ACC112 (cell line): ENCODE data around the gene BCL2L15.

ENCODE experiments used
- H2AFZ ChIP-seq: fragments of 200-600 bp; sonication (generic); one replicate; pipeline ENCODE4 v1.6.0; 2017; ENCODE audit warnings: antibody characterized with exemption, low read length; ENCODE audit not compliant: unreplicated experiment
- H3K27ac ChIP-seq: fragments of 200-600 bp; sonication (generic); 2 replicates; pipeline ENCODE4 v1.5.1; 2014; ENCODE audit warnings: low read depth, mild to moderate bottlenecking, antibody characterized with exemption, low read length, moderate library complexity
- H3K27me3 ChIP-seq: fragments of 200-600 bp; sonication (generic); 2 replicates; pipeline ENCODE4 v1.6.1; 2014; ENCODE audit warnings: mild to moderate bottlenecking, antibody characterized with exemption, low read length, moderate library complexity, mixed read lengths; ENCODE audit not compliant: insufficient read depth
- H3K36me3 ChIP-seq: fragments of 200-600 bp; sonication (generic); 2 replicates; pipeline ENCODE4 v1.6.1; 2016; ENCODE audit warnings: mild to moderate bottlenecking, antibody characterized with exemption, low read length, moderate library complexity, mixed read lengths; ENCODE audit not compliant: insufficient read depth
- H3K4me1 ChIP-seq: fragments of 200-600 bp; sonication (generic); one replicate; pipeline ENCODE4 v1.6.1; 2016; ENCODE audit warnings: low read length, mixed read lengths; ENCODE audit not compliant: insufficient read depth, unreplicated experiment, control insufficient read depth
- H3K4me3 ChIP-seq: fragments of 200-600 bp; sonication (generic); 2 replicates; pipeline ENCODE4 v1.5.1; 2014; ENCODE audit warnings: mild to moderate bottlenecking, low read depth, low read length
- H3K79me2 ChIP-seq: fragments of 200-600 bp; sonication (generic); one replicate; pipeline ENCODE4 v1.6.0; 2016; ENCODE audit warnings: low read length; ENCODE audit not compliant: control insufficient read depth, unreplicated experiment, insufficient read depth

BCL2L15 gene

GRCh38 chr1:113890816-113891215 is 3.4 kb upstream of the BCL2L15 start:
- Histone ChIP-seq H3K36me3 (peaks cover 5% of the 10 kb centered on the region; the same call in 1 of the 2 replicates), H3K79me2 (no peaks in the 10 kb centered on the region), H3K27me3 (no peaks in the 10 kb centered on the region), H2AFZ (no peak overlapping the region), H3K27ac (no peak overlapping the region), H3K4me3 (no peak overlapping the region), H3K4me1 (peaks cover 4% of the 10 kb centered on the region)

- Histone ChIP-seq H3K79me2 (no peaks in the 10 kb centered on the region), H3K36me3 (no peaks in the 10 kb centered on the region), H2AFZ (no peak overlapping the region), H3K27ac (no peak overlapping the region), H3K4me3 (no peak overlapping the region), H3K27me3 (no peaks in the 10 kb centered on the region), H3K4me1 (peaks cover 4% of the 10 kb centered on the region)
These were observed 672 bp downstream of the BCL2L15 start for GRCh38 chr1:113886417-113887401.

- no peaks in the 10 kb centered on the region for H3K27me3 ChIP-seq
- H2AFZ ChIP-seq: no peak overlapping the region
- no peak overlapping the region for H3K27ac ChIP-seq
- H3K79me2 ChIP-seq: no peaks in the 10 kb centered on the region
- no peaks in the 10 kb centered on the region for H3K4me1 ChIP-seq
- H3K4me3 ChIP-seq: no peak overlapping the region
- H3K36me3 ChIP-seq: no peaks in the 10 kb centered on the region
These were observed 5.7 kb downstream of the BCL2L15 start for GRCh38 chr1:113881661-113882060.

GRCh38 chr1:113879739-113880038 is 7.7 kb downstream of the BCL2L15 start:
- H2AFZ ChIP-seq: no peak overlapping the region

GRCh38 chr1:113876176-113876575 is 11.2 kb downstream of the BCL2L15 start:
- no peak overlapping the region for H3K4me3 ChIP-seq
- no peak overlapping the region for H2AFZ ChIP-seq
- H3K4me1 ChIP-seq: peaks cover 3% of the 10 kb centered on the region
- H3K79me2 ChIP-seq: no peaks in the 10 kb centered on the region
- no peaks in the 10 kb centered on the region for H3K27me3 ChIP-seq
- no peak overlapping the region for H3K27ac ChIP-seq
- H3K36me3 ChIP-seq: no peaks in the 10 kb centered on the region

More at GRCh38 chr1:113879739-113880038, 7.7 kb downstream of the BCL2L15 start:
- no peaks in the 10 kb centered on the region for H3K79me2 ChIP-seq
- no peaks in the 10 kb centered on the region for H3K4me1 ChIP-seq
- no peak overlapping the region for H3K4me3 ChIP-seq
- no peaks in the 10 kb centered on the region for H3K36me3 ChIP-seq
- H3K27me3 ChIP-seq: no peaks in the 10 kb centered on the region
- H3K27ac ChIP-seq: no peak overlapping the region

- no peaks in the 10 kb centered on the region for H3K27me3 ChIP-seq
- no peak overlapping the region for H3K4me3 ChIP-seq
- peaks cover 3% of the 10 kb centered on the region for H3K4me1 ChIP-seq
- H3K27ac ChIP-seq: no peak overlapping the region
- no peak overlapping the region for H2AFZ ChIP-seq
- no peaks in the 10 kb centered on the region for H3K79me2 ChIP-seq
- H3K36me3 ChIP-seq: no peaks in the 10 kb centered on the region
These were observed 11.7 kb downstream of the BCL2L15 start for GRCh38 chr1:113875714-113876113.

- H2AFZ ChIP-seq: no peak overlapping the region
- H3K27me3 ChIP-seq: no peaks in the 10 kb centered on the region
- H3K4me1 ChIP-seq: peaks cover 3% of the 10 kb centered on the region
- H3K27ac ChIP-seq: no peak overlapping the region
- no peak overlapping the region for H3K4me3 ChIP-seq
- no peaks in the 10 kb centered on the region for H3K36me3 ChIP-seq
- H3K79me2 ChIP-seq: no peaks in the 10 kb centered on the region
These were observed 13.1 kb downstream of the BCL2L15 start for GRCh38 chr1:113874012-113874879.

GRCh38 chr1:113872219-113872935 is 15.0 kb downstream of the BCL2L15 start:
- Histone ChIP-seq H3K4me3 (no peak overlapping the region), H2AFZ (peak overlapping the region; percentile 52), H3K27me3 (no peaks in the 10 kb centered on the region), H3K79me2 (no peaks in the 10 kb centered on the region), H3K4me1 (peaks cover 14% of the 10 kb centered on the region), H3K27ac (no peak overlapping the region), H3K36me3 (no peaks in the 10 kb centered on the region)

GRCh38 chr1:113871597-113872113 is 15.7 kb downstream of the BCL2L15 start, which contains the start of gene PTPN22:
TSS of gene PTPN22 (minus strand) at chr1:113871712.
- H3K27ac ChIP-seq: no peak within 1 kb of the TSS
- peaks cover 14% of the 10 kb centered on the region for H3K4me1 ChIP-seq
- no peak within 1 kb of the TSS for H3K4me3 ChIP-seq
- H3K27me3 ChIP-seq: no peaks in the 10 kb centered on the region
- peak within 1 kb of the TSS; percentile 52 for H2AFZ ChIP-seq
- H3K79me2 ChIP-seq: no peaks in the 10 kb centered on the region
- no peaks in the 10 kb centered on the region for H3K36me3 ChIP-seq

GRCh38 chr1:113870778-113871177 is 16.6 kb downstream of the BCL2L15 start:
- H3K4me3 ChIP-seq: no peak overlapping the region
- no peak overlapping the region for H3K27ac ChIP-seq
- H2AFZ ChIP-seq: no peak overlapping the region
- peaks cover 14% of the 10 kb centered on the region for H3K4me1 ChIP-seq
- no peaks in the 10 kb centered on the region for H3K27me3 ChIP-seq
- no peaks in the 10 kb centered on the region for H3K79me2 ChIP-seq
- H3K36me3 ChIP-seq: no peaks in the 10 kb centered on the region
